NT2/D1 (cell line): ENCODE data around the gene CPM.
A peak's percentile ranks its signal among the peaks of the same experiment; 100 is the strongest.

Source experiments
- DNase-seq: peaks from one replicate; pipeline ENCODE4 v3.0.0-alpha.2; 2011; ENCODE audit warnings: low read depth, low spot score
- H3K27me3 ChIP-seq: 2 replicates; pipeline ENCODE4 v1.6.0; 2011; ENCODE audit warnings: mild to moderate bottlenecking; ENCODE audit not compliant: insufficient read length, insufficient read depth
- H3K36me3 ChIP-seq: 2 replicates; pipeline ENCODE4 v1.6.1; 2011; ENCODE audit warnings: mild to moderate bottlenecking, low read length, mixed read lengths; ENCODE audit not compliant: insufficient read depth, insufficient read length
- H3K4me1 ChIP-seq: 2 replicates; pipeline ENCODE4 v1.5.1; 2011; ENCODE audit not compliant: insufficient read depth, insufficient read length
- H3K4me3 ChIP-seq: 2 replicates; pipeline ENCODE4 v1.5.1; 2011; ENCODE audit warnings: low read depth; ENCODE audit not compliant: insufficient read length
- H3K9ac ChIP-seq: 2 replicates; pipeline ENCODE4 v1.6.0; 2011; ENCODE audit warnings: low read depth; ENCODE audit not compliant: insufficient read length
- H3K9me3 ChIP-seq: 2 replicates; pipeline ENCODE4 v1.5.1; 2011; ENCODE audit warnings: mild to moderate bottlenecking, low read length; ENCODE audit not compliant: insufficient read depth
- SUZ12 ChIP-seq: IDR thresholded peaks from 2 replicates; pipeline ENCODE4 v1.6.1; 2011; ENCODE audit not compliant: insufficient read length, insufficient read depth; ENCODE audit errors: extremely low read depth
- YY1 ChIP-seq: IDR thresholded peaks from 2 replicates; pipeline ENCODE4 v1.6.1; 2011; ENCODE audit not compliant: insufficient read length, insufficient read depth
- ZNF274 ChIP-seq: IDR thresholded peaks from 2 replicates; pipeline ENCODE4 v1.6.1; 2011; ENCODE audit warnings: mild to moderate bottlenecking, low read depth, low read length

The CPM gene

GRCh38 chr12:68939505-68939904 is 6.5 kb upstream of the CPM start:
- no peaks in the 10 kb centered on the region for H3K9me3 ChIP-seq
- TF ChIP-seq SUZ12 = no peak
- no peak for TF ChIP-seq ZNF274
- no peak for TF ChIP-seq YY1
- peaks cover 1% of the 10 kb centered on the region for H3K27me3 ChIP-seq
- no peaks in the 10 kb centered on the region for H3K4me1 ChIP-seq
- H3K9ac ChIP-seq = no peak overlapping the region
- no peak overlapping the region for H3K4me3 ChIP-seq
- H3K36me3 ChIP-seq = no peaks in the 10 kb centered on the region
- no peak for DNase-seq

GRCh38 chr12:68934392-68934791 is 1.4 kb upstream of the CPM start:
- no peaks in the 10 kb centered on the region for H3K4me1 ChIP-seq
- no peaks in the 10 kb centered on the region for H3K36me3 ChIP-seq
- TF ChIP-seq ZNF274 (no peak), SUZ12 (no peak), YY1 (no peak)
- no peak overlapping the region for H3K9ac ChIP-seq
- peaks cover 4% of the 10 kb centered on the region; the same call in 1 of the 2 replicates for H3K9me3 ChIP-seq
- no peak for DNase-seq
- peaks cover 39% of the 10 kb centered on the region for H3K27me3 ChIP-seq
- H3K4me3 ChIP-seq = no peak overlapping the region

- peaks cover 4% of the 10 kb centered on the region; the same call in 1 of the 2 replicates for H3K9me3 ChIP-seq
- no peaks in the 10 kb centered on the region for H3K4me1 ChIP-seq
- no peaks in the 10 kb centered on the region for H3K36me3 ChIP-seq
- H3K9ac ChIP-seq = peak overlapping the region; percentile 57
- no peak for TF ChIP-seq ZNF274
- TF ChIP-seq YY1 = no peak
- TF ChIP-seq SUZ12 = no peak
- DNase-seq = no peak
- peaks cover 39% of the 10 kb centered on the region for H3K27me3 ChIP-seq
- peak overlapping the region; percentile 59 for H3K4me3 ChIP-seq
Observed at GRCh38 chr12:68932128-68932960, 627 bp downstream of the CPM start.

GRCh38 chr12:68930178-68930577 is 2.8 kb downstream of the CPM start:
- no peak for TF ChIP-seq YY1
- peaks cover 4% of the 10 kb centered on the region; the same call in 1 of the 2 replicates for H3K9me3 ChIP-seq
- H3K4me1 ChIP-seq = no peaks in the 10 kb centered on the region
- no peak for DNase-seq
- no peaks in the 10 kb centered on the region for H3K36me3 ChIP-seq
- no peak overlapping the region for H3K9ac ChIP-seq
- H3K4me3 ChIP-seq = no peak overlapping the region
- peaks cover 39% of the 10 kb centered on the region for H3K27me3 ChIP-seq

GRCh38 chr12:68924546-68924945 is 8.4 kb downstream of the CPM start:
- Histone ChIP-seq H3K4me3 (no peak overlapping the region), H3K9ac (no peak overlapping the region), H3K4me1 (no peaks in the 10 kb centered on the region), H3K9me3 (no peaks in the 10 kb centered on the region), H3K27me3 (no peaks in the 10 kb centered on the region), H3K36me3 (no peaks in the 10 kb centered on the region)
- no peak for TF ChIP-seq ZNF274
- TF ChIP-seq YY1 = no peak
- no peak for TF ChIP-seq SUZ12
- no peak for DNase-seq

GRCh38 chr12:68919581-68920239 is 13.3 kb downstream of the CPM start:
- no peaks in the 10 kb centered on the region for H3K36me3 ChIP-seq
- no peak for DNase-seq
- no peak overlapping the region for H3K4me3 ChIP-seq
- H3K9me3 ChIP-seq = peaks cover 7% of the 10 kb centered on the region
- no peak for TF ChIP-seq ZNF274
- no peak for TF ChIP-seq YY1
- TF ChIP-seq SUZ12 = no peak
- no peaks in the 10 kb centered on the region for H3K27me3 ChIP-seq
- no peak overlapping the region for H3K9ac ChIP-seq
- no peaks in the 10 kb centered on the region for H3K4me1 ChIP-seq

GRCh38 chr12:68918960-68919359 is 14.0 kb downstream of the CPM start:
- TF ChIP-seq SUZ12 = no peak
- no peak for TF ChIP-seq YY1
- TF ChIP-seq ZNF274 = no peak
- Histone ChIP-seq H3K36me3 (no peaks in the 10 kb centered on the region), H3K9ac (no peak overlapping the region), H3K27me3 (no peaks in the 10 kb centered on the region), H3K4me3 (no peak overlapping the region), H3K4me1 (no peaks in the 10 kb centered on the region), H3K9me3 (peaks cover 7% of the 10 kb centered on the region)
- no peak for DNase-seq
